IMR-90 (cell line): ENCODE data around the gene CXADR. TPM values are rescaled to one million over a fixed set of nuclear protein-coding genes. Genes with fewer than 3 reads are reported as not detected.

Experiments
- ATAC-seq: fragments of 200-7000 bp; cut with Tn5 transposase; 2 replicates; pipeline ENCODE4 v1.9.1; 2020; ENCODE audit warnings: low read depth, mild to moderate bottlenecking, moderate library complexity
- BruUV-seq: library from RNA; stranded (reverse); fragments of 400-500 nt; replicated peaks from 2 replicates; lab custom pipeline; 2021; lab: Mats Ljungman, UMichigan
- CTCF ChIA-PET: fragments of 300-600 bp; formaldehyde crosslinking; extraction: SDS; loops from one replicate; lab custom pipeline; 2021; ENCODE audit warnings: antibody characterized with exemption; lab: Yijun Ruan, JAX
- POLR2A ChIA-PET: fragments of 300-600 bp; sonication (Branson Sonifier 250); formaldehyde crosslinking; loops from one replicate; lab custom pipeline; 2022; ENCODE audit warnings: antibody characterized with exemption; ENCODE audit not compliant: unreplicated experiment; lab: Charles Lee
- DNase-seq: peaks from one replicate; pipeline ENCODE4 v3.0.0; 2013
- H2AFZ ChIP-seq: replicated peaks from 2 replicates; pipeline ENCODE3; 2013; ENCODE audit warnings: low read length, mild to moderate bottlenecking; ENCODE audit not compliant: poor library complexity
- H2AK5ac ChIP-seq: 2 replicates; pipeline ENCODE4 v1.6.1; 2013; ENCODE audit warnings: low read depth, low read length, inconsistent platforms
- H2AK9ac ChIP-seq: replicated peaks from 2 replicates; pipeline ENCODE3; 2013; ENCODE audit warnings: mild to moderate bottlenecking, low read depth, low read length, moderate library complexity; ENCODE audit not compliant: poor library complexity
- H2BK120ac ChIP-seq: 2 replicates; pipeline ENCODE4 v1.6.1; 2013; ENCODE audit warnings: low read depth, low read length, inconsistent platforms
- H2BK15ac ChIP-seq: 3 replicates; pipeline ENCODE4 v1.6.1; 2013; ENCODE audit warnings: low read depth, low read length, inconsistent platforms
- H2BK20ac ChIP-seq: 2 replicates; pipeline ENCODE4 v1.6.1; 2013; ENCODE audit warnings: low read depth, mild to moderate bottlenecking, inconsistent platforms, low read length, moderate library complexity
- H2BK5ac ChIP-seq: 2 replicates; pipeline ENCODE4 v1.6.1; 2013; ENCODE audit warnings: mild to moderate bottlenecking, low read depth, low read length, inconsistent platforms; ENCODE audit not compliant: poor library complexity, severe bottlenecking
- H3K14ac ChIP-seq: replicated peaks from 2 replicates; pipeline ENCODE4 v1.6.1; 2013; ENCODE audit warnings: low read depth, low read length, inconsistent platforms
- H3K18ac ChIP-seq: 2 replicates; pipeline ENCODE4 v1.6.1; 2013; ENCODE audit warnings: low read depth, low read length, control low read depth
- H3K23ac ChIP-seq: 2 replicates; pipeline ENCODE4 v1.6.1; 2013; ENCODE audit warnings: low read depth, low read length, inconsistent platforms
- H3K27ac ChIP-seq: 2 replicates; pipeline ENCODE4 v1.5.1; 2013; ENCODE audit warnings: mild to moderate bottlenecking, control low read depth, low read length; ENCODE audit not compliant: insufficient read depth
- H3K27me3 ChIP-seq: 2 replicates; pipeline ENCODE4 v1.6.1; 2013; ENCODE audit warnings: low read length; ENCODE audit not compliant: control insufficient read depth, insufficient read depth
- H3K36me3 ChIP-seq: 2 replicates; pipeline ENCODE4 v1.6.1; 2013; ENCODE audit warnings: low read length, mixed read lengths; ENCODE audit not compliant: control insufficient read depth, insufficient read depth
- H3K4ac ChIP-seq: 2 replicates; pipeline ENCODE4 v1.6.1; 2013; ENCODE audit warnings: low read depth, low read length, inconsistent platforms
- H3K4me1 ChIP-seq: 2 replicates; pipeline ENCODE4 v1.6.1; 2013; ENCODE audit warnings: low read length, mixed read lengths; ENCODE audit not compliant: control insufficient read depth, insufficient read depth
- H3K4me2 ChIP-seq: 2 replicates; pipeline ENCODE4 v1.6.1; 2013; ENCODE audit warnings: low read depth, mild to moderate bottlenecking, control low read depth, low read length, moderate library complexity
- H3K4me3 ChIP-seq: 2 replicates; pipeline ENCODE4 v1.5.1; 2013; ENCODE audit warnings: low read depth, mild to moderate bottlenecking, control low read depth, low read length, moderate library complexity; ENCODE audit not compliant: insufficient read depth
- H3K56ac ChIP-seq: 2 replicates; pipeline ENCODE4 v1.6.1; 2013; ENCODE audit warnings: low read length, inconsistent platforms; ENCODE audit not compliant: insufficient read depth; ENCODE audit errors: extremely low read depth
- H3K79me1 ChIP-seq, 2 experiments: 2 replicates each; pipeline ENCODE4 v1.6.1; 2013; ENCODE audit warnings: low read length in 2 of 2, inconsistent platforms in 1 of 2, low read depth in 1 of 2
- H3K9ac ChIP-seq: 2 replicates; pipeline ENCODE4 v1.6.1; 2013; ENCODE audit warnings: low read depth, low read length, control low read depth
- H3K9me1 ChIP-seq: 2 replicates; pipeline ENCODE4 v1.6.1; 2013; ENCODE audit warnings: low read length, inconsistent platforms; ENCODE audit not compliant: insufficient read depth
- H3K9me3 ChIP-seq: 2 replicates; pipeline ENCODE4 v1.6.1; 2013; ENCODE audit warnings: low read length; ENCODE audit not compliant: control insufficient read depth, insufficient read depth
- H4K20me1 ChIP-seq: 2 replicates; pipeline ENCODE4 v1.6.1; 2013; ENCODE audit warnings: low read length, inconsistent platforms; ENCODE audit not compliant: insufficient read depth
- H4K5ac ChIP-seq: 2 replicates; pipeline ENCODE4 v1.6.1; 2013; ENCODE audit warnings: mild to moderate bottlenecking, low read depth, low read length, control low read depth
- H4K8ac ChIP-seq, 2 experiments: 2 replicates each; pipeline ENCODE4 v1.6.1; 2013; ENCODE audit warnings: low read depth in 2 of 2, low read length in 2 of 2, control low read depth in 1 of 2, inconsistent platforms in 1 of 2
- H4K91ac ChIP-seq: 2 replicates; pipeline ENCODE4 v1.6.1; 2013; ENCODE audit warnings: low read depth, low read length, inconsistent platforms; ENCODE audit not compliant: insufficient read depth
- RCOR1 ChIP-seq: IDR thresholded peaks from 2 replicates; pipeline ENCODE4 v1.6.1; 2012; ENCODE audit warnings: mild to moderate bottlenecking, low read length, improper control_type of control experiment; ENCODE audit not compliant: insufficient replicate concordance
- USF2 ChIP-seq: fragments of 150-350 bp; IDR thresholded peaks from 2 replicates; pipeline ENCODE4 v1.6.1; 2017; ENCODE audit warnings: mild to moderate bottlenecking, antibody characterized with exemption, low read length, low read depth
- WGBS, 2 experiments: methylation state at CpG; one replicate each; pipeline versions ENCODE4 v1.1.5 to v1.1.7; 2013; ENCODE audit warnings: missing lambda C conversion rate in 2 of 2; ENCODE audit not compliant: insufficient read length in 1 of 2; ENCODE audit errors: extremely low coverage in 2 of 2; 5-methylcytosine and 5-hydroxymethylcytosine counted together
- dilution Hi-C: fragments of 300-500 bp; cut with HindIII; formaldehyde crosslinking; loops from one replicate; pipeline ENCODE4 v1.14.3; 2018; ENCODE audit warnings: low sequenced_read_pairs; ENCODE audit not compliant: unreplicated experiment
- in situ Hi-C: fragments of 300-500 bp; cut with MboI; formaldehyde crosslinking; loops from 3 replicates; pipeline ENCODE4 v1.14.3; 2019; ENCODE audit warnings: low sequenced_read_pairs, inconsistent platforms, mixed read lengths
- intact Hi-C: fragments of 100-400 bp; cut with micrococcal nuclease; formaldehyde crosslinking; loops from 2 replicates; pipeline ENCODE4 v1.10.0; 2022
- polyA plus RNA-seq, 3 experiments: library from polyadenylated mRNA; depleted of rRNA; stranded (reverse); fragments of >200 nt; gene quantifications; 2 replicates each; pipeline ENCODE4 v1.2.3, GENCODE V29; 2012; ENCODE audit warnings: low replicate concordance in 1 of 3
- total RNA-seq: library from RNA; depleted of rRNA; stranded (reverse); fragments of >200 nt; gene quantifications from 2 replicates; pipeline ENCODE4 v1.2.3, GENCODE V29; 2012

The CXADR gene
- total and polyA plus RNA-seq, 2 of the 4 experiments (the other 2 are of a cell fraction): 0.21 to 1.1 TPM

- Histone ChIP-seq H2AK5ac (no peak overlapping the region), H3K4ac (no peak overlapping the region), H2BK20ac (no peak overlapping the region), H3K4me3 (no peak overlapping the region), H3K27ac (no peak overlapping the region), H2BK15ac (no peak overlapping the region), H4K91ac (no peak overlapping the region), H2BK120ac (no peak overlapping the region), H2BK5ac (peak overlapping the region; percentile 18), H3K79me1 (no peaks in the 10 kb centered on the region), H3K9me3 (no peaks in the 10 kb centered on the region), H3K4me1 (peaks cover 4% of the 10 kb centered on the region; the same call in 1 of the 2 replicates), H4K20me1 (no peaks in the 10 kb centered on the region), H2AFZ (no peak overlapping the region), H4K5ac (no peak overlapping the region), H3K9me1 (no peaks in the 10 kb centered on the region), H3K56ac (no peak overlapping the region), H3K14ac (no peak overlapping the region), H3K18ac (no peak overlapping the region), H3K27me3 (no peaks in the 10 kb centered on the region), H3K23ac (no peak overlapping the region), H4K8ac (peak overlapping the region in 1 of 2 experiments; percentile 26; a peak in 1 of 4 replicates), H3K4me2 (0 out of 2 replicates have a peak overlapping the region, but pooled peaks have one; percentile 2), H2AK9ac (no peak overlapping the region), H3K36me3 (no peaks in the 10 kb centered on the region), H3K9ac (no peak overlapping the region)
- ChIA-PET POLR2A (no interaction called here), CTCF (no interaction called here)
- DNase-seq (no peak), ATAC-seq (no peak)
- intact Hi-C loops: loop anchor here (10.0 kb wide), 1 partner anchor 137 kb away; no protein-coding TSS in a partner anchor
- no TSS peak for BruUV-seq
- TF ChIP-seq RCOR1: no peak
- peak; percentile 18; the same call in 1 of the 2 replicates for TF ChIP-seq USF2
- in situ Hi-C loops: loop anchor here (25.0 kb wide), 2 partner anchors 370 to 905 kb away; no protein-coding TSS in a partner anchor
- no CpG with 5 or more reads among the region's 4 CpGs for WGBS, 2 experiments
- dilution Hi-C loops: no loop called here
Measured at GRCh38 chr21:17467392-17467791, 45.5 kb upstream of the CXADR start.
